Hematopoietic multipotent progenitor cell (in vitro differentiated cells): ENCODE results near the gene C1QTNF1. TPM values are rescaled to one million over a fixed set of nuclear protein-coding genes. Genes with fewer than 3 reads are reported as not detected.
"Not testable (repeated sequence)": the region's sequence is repeated elsewhere in the genome, so short reads cannot be mapped to it uniquely, and the experiment has no call there.

Source experiments
- DNase-seq, 3 donors: peaks; one replicate each; pipeline ENCODE4 v3.0.0-alpha.2; 2011 to 2015; ENCODE audit warnings: low read depth in 2 of 3, low spot score in 2 of 3
- total RNA-seq: library from RNA; depleted of rRNA; stranded (reverse); fragments of >200 nt; gene quantifications from one replicate; pipeline ENCODE4 v1.2.3, GENCODE V29; 2012

C1QTNF1 gene
- total RNA-seq, 1 donor = 0.54 TPM

- no peak for DNase-seq
Observed at GRCh38 chr17:79022507-79022991, 1.4 kb upstream of the C1QTNF1 start.

GRCh38 chr17:79023180-79023705 lies 726 bp upstream of the C1QTNF1 start:
- no peak for DNase-seq

GRCh38 chr17:79024901-79025737 lies 1.1 kb downstream of the C1QTNF1 start:
- DNase-seq = no peak

GRCh38 chr17:79026376-79027273 lies 2.7 kb downstream of the C1QTNF1 start:
- DNase-seq = no peak

- no peak for DNase-seq
Observed at GRCh38 chr17:79027274-79027924, 3.4 kb downstream of the C1QTNF1 start.

GRCh38 chr17:79027925-79028491 lies 4.0 kb downstream of the C1QTNF1 start:
- no peak for DNase-seq

- DNase-seq = peak in 1 of 3 donors; percentile 25
Observed at GRCh38 chr17:79028496-79029326, 4.7 kb downstream of the C1QTNF1 start.

- no peak for DNase-seq
Observed at GRCh38 chr17:79029327-79030009, 5.5 kb downstream of the C1QTNF1 start.

- not testable (repeated sequence) for DNase-seq
Observed at GRCh38 chr17:79030636-79031035, 6.7 kb downstream of the C1QTNF1 start.

GRCh38 chr17:79031996-79032875 lies 8.3 kb downstream of the C1QTNF1 start:
- no peak for DNase-seq

GRCh38 chr17:79033046-79033616 lies 9.2 kb downstream of the C1QTNF1 start:
- no peak for DNase-seq

- DNase-seq = no peak
Observed at GRCh38 chr17:79033741-79034501, 10.0 kb downstream of the C1QTNF1 start.

GRCh38 chr17:79034931-79035485 lies 11.0 kb downstream of the C1QTNF1 start:
- no peak for DNase-seq

GRCh38 chr17:79035686-79036085 lies 11.7 kb downstream of the C1QTNF1 start:
- no peak for DNase-seq

- no peak for DNase-seq
Observed at GRCh38 chr17:79036181-79036580, 12.2 kb downstream of the C1QTNF1 start.

GRCh38 chr17:79036596-79036995 lies 12.6 kb downstream of the C1QTNF1 start:
- no peak for DNase-seq
